Measurements from ENCODE around the gene RHOBTB3. TPM values are rescaled to one million over a fixed set of nuclear protein-coding genes. Genes with fewer than 3 reads are reported as not detected.

RHOBTB3 gene
- total RNA-seq, 6 donors from 2014 or later = 42.4 to 104 (median 60.9) TPM

DNA sequence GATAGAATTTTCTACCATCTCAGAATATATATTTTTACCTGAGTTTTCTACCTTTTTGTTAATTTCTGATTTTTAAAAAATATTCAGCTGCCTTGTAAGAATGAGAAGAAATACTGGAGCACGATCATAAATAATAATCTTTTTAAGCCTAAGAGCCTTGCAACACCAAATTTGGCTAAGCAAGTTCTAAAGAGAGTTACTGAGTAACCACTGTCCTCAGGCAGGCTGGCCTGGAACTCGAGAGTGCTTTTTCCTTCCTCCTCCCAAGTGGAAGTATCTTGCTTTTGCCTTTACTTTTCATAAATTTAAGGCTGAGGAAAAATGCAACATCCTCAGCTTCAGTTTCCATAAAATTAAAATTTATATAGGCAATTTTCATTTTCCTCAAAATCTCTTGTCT, 70.4 kb downstream of the RHOBTB3 start:
- Histone ChIP-seq H3K27ac (no peak overlapping the region), H3K36me3 (no peaks in the 10 kb centered on the region), H3K27me3 (no peaks in the 10 kb centered on the region), H3K4me1 (no peaks in the 10 kb centered on the region), H3K4me3 (no peak overlapping the region), H3K9me3 (peaks cover 0 to 4% (median 0%) of the 10 kb centered on the region in 4 donors)
- WGBS, 2 donors = 49 to 62% methylated on average over 2 of the region's 2 CpGs
- ATAC-seq (ENCODE audit: low FRiP score in 2 of 2) = no peak
- TF ChIP-seq EP300 (IDR thresholded peaks at IDR 0.05) (no peak), POLR2AphosphoS5 (IDR thresholded peaks at IDR 0.05) (no peak), POLR2A (IDR thresholded peaks at IDR 0.05) (no peak)
- TF ChIP-seq, protein P1, sequence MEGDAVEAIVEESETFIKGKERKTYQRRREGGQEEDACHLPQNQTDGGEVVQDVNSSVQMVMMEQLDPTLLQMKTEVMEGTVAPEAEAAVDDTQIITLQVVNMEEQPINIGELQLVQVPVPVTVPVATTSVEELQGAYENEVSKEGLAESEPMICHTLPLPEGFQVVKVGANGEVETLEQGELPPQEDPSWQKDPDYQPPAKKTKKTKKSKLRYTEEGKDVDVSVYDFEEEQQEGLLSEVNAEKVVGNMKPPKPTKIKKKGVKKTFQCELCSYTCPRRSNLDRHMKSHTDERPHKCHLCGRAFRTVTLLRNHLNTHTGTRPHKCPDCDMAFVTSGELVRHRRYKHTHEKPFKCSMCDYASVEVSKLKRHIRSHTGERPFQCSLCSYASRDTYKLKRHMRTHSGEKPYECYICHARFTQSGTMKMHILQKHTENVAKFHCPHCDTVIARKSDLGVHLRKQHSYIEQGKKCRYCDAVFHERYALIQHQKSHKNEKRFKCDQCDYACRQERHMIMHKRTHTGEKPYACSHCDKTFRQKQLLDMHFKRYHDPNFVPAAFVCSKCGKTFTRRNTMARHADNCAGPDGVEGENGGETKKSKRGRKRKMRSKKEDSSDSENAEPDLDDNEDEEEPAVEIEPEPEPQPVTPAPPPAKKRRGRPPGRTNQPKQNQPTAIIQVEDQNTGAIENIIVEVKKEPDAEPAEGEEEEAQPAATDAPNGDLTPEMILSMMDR (IDR thresholded peaks at IDR 0.05) = no peak
- peak in 1 of 2 donors; percentile 47 for DNase-seq

DNA sequence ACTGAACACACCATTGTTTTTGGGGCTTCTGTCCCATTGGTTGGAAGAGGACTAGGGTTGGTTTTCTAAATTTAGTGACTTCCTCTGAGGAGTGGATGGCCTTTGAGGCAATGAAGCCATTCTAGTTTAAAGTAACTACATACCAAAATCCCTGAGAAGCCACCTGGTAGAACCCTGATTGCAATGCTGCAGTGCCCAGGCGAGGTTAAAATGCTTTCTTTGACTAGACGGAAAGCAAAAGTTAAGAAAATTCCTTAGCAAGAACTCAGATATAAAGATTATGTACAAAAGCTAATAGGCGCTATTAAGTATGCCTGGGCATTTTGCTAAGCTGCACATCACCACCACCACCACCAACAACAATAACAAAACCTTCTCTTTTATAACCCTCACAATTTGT, 70.8 kb downstream of the RHOBTB3 start:
- H3K27me3 ChIP-seq = no peaks in the 10 kb centered on the region
- TF ChIP-seq, protein P1 (IDR thresholded peaks at IDR 0.05) = no peak
- no peak for TF ChIP-seq EP300 (IDR thresholded peaks at IDR 0.05)
- TF ChIP-seq POLR2A (IDR thresholded peaks at IDR 0.05) = no peak
- DNase-seq = no peak
- H3K4me3 ChIP-seq = no peak overlapping the region
- no peak overlapping the region for H3K27ac ChIP-seq
- peaks cover 0 to 4% (median 0%) of the 10 kb centered on the region in 4 donors for H3K9me3 ChIP-seq
- H3K4me1 ChIP-seq = no peaks in the 10 kb centered on the region
- H3K36me3 ChIP-seq = no peaks in the 10 kb centered on the region
- ATAC-seq (ENCODE audit: low FRiP score in 2 of 2) = no peak
- 94 to 96% methylated on average over 3 of the region's 3 CpGs for WGBS, 2 donors

DNA sequence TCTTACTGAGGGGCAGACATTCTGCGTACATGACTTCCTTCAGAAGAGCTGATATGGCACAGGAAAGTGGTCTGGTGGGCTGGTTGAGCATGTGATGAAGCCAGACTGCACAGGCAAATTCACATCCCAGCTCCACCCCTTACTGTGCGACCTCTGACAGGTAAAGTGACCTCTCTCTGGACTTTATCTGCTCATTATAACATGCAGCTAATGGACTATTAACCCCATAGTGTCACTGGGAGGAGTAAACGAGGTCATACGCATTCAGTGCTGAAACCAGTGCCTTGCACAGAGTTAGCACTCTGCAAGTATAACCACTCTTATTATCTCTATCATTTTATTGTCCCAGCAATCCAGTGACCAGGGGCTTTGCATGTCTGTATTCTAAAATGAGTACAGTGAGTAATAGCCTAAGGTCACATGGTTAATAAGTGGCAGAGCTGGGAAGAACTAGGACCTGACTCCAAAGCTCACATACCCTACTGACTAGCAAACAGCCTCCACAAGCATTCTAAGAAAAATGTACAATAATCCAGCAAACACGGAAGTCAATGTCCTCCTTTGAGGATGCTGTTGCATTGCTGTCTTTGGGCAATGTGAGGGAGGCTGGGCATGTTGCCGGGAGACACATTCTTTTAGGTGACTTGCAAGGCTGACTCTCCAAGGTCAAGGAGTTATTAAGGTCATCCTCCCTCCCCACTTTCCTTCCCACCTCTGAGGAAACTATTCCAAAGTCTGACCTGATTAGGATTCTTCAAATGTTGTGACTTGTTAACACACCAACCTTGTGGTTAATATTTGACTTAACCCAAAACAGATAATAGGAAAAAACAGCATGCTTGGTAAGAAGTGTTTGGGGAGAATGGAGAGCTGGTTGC, 72.4 kb downstream of the RHOBTB3 start:
- peak in 1 of 2 donors; percentile 9 for ATAC-seq (ENCODE audit: low FRiP score in 2 of 2)
- TF ChIP-seq POLR2A (IDR thresholded peaks at IDR 0.05) (no peak), POLR2AphosphoS5 (IDR thresholded peaks at IDR 0.05) (no peak), EP300 (IDR thresholded peaks at IDR 0.05) (no peak)
- TF ChIP-seq, protein P1 (IDR thresholded peaks at IDR 0.05) = no peak
- no peak for DNase-seq
- Histone ChIP-seq H3K27me3 (no peaks in the 10 kb centered on the region), H3K4me3 (no peak overlapping the region), H3K27ac (no peak overlapping the region), H3K4me1 (peaks cover 2 to 8% (median 5%) of the 10 kb centered on the region in 4 donors), H3K36me3 (peaks cover 0 to 3% (median 0%) of the 10 kb centered on the region in 4 donors), H3K9me3 (peaks cover 0 to 4% (median 0%) of the 10 kb centered on the region in 4 donors)
- WGBS, 2 donors = 81 to 87% methylated on average over 6 of the region's 6 CpGs

- no peak for DNase-seq
- Histone ChIP-seq H3K27me3 (no peaks in the 10 kb centered on the region), H3K4me1 (peaks cover 17 to 22% (median 19%) of the 10 kb centered on the region in 4 donors), H3K27ac (no peak overlapping the region), H3K36me3 (peaks cover 0 to 3% (median 0%) of the 10 kb centered on the region in 4 donors), H3K9me3 (peaks cover 0 to 4% (median 0%) of the 10 kb centered on the region in 4 donors), H3K4me3 (no peak overlapping the region)
- WGBS, 2 donors = 85 to 97% methylated on average over 6 of the region's 6 CpGs
- ATAC-seq (ENCODE audit: low FRiP score in 2 of 2) = no peak
- no peak for TF ChIP-seq POLR2AphosphoS5 (IDR thresholded peaks at IDR 0.05)
- no peak for TF ChIP-seq POLR2A (IDR thresholded peaks at IDR 0.05)
- TF ChIP-seq, protein P1 (IDR thresholded peaks at IDR 0.05) = no peak
- TF ChIP-seq EP300 (IDR thresholded peaks at IDR 0.05) = no peak
Observed at GRCh38 chr5:95804736-95805539, 73.8 kb downstream of the RHOBTB3 start.
